ENCODE results near the gene IFNL2. TPM values are rescaled to one million over a fixed set of nuclear protein-coding genes. Genes with fewer than 3 reads are reported as not detected.
A peak's percentile ranks its signal among the peaks of the same experiment; 100 is the strongest.

Gene IFNL2
- total and polyA plus RNA-seq, 2 of the 4 experiments (the other 2 are of a cell fraction) = not detected

DNA sequence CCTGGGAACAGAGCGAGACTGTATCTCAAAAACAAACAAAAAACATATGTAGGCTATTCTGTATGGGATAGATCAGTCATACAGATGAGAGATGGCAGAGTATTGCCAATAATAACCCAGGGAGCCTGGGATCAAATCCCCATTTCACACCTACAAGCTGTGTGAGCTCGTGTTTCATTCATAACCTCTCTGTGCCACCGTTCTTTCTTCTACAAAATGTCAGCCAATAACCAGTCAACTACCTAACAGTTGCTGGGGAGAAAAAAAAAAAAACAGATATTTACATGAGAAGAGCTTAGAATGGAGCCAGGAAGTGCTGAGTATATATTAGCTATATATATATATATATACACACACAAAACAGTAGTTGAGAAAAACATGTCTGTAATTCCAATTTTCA, 6.5 kb upstream of the IFNL2 start:
- Histone ChIP-seq H3K79me1 (ENCODE audit: low read depth in 1 of 2, low read length in 2 of 2) (no peaks in the 10 kb centered on the region), H3K9me3 (ENCODE audit: control insufficient read depth, insufficient read depth, low read length) (no peaks in the 10 kb centered on the region), H2BK120ac (ENCODE audit: low read depth, low read length) (no peak overlapping the region), H3K56ac (ENCODE audit: extremely low read depth, insufficient read depth, low read length) (no peak overlapping the region), H3K9me1 (ENCODE audit: insufficient read depth, low read length) (no peaks in the 10 kb centered on the region), H3K4me1 (ENCODE audit: control insufficient read depth, insufficient read depth, low read length) (no peaks in the 10 kb centered on the region), H2BK5ac (ENCODE audit: low read depth, low read length, poor library complexity, severe bottlenecking) (no peak overlapping the region), H4K20me1 (ENCODE audit: insufficient read depth, low read length) (no peaks in the 10 kb centered on the region), H2AK5ac (ENCODE audit: low read depth, low read length) (no peak overlapping the region), H3K9ac (ENCODE audit: low read depth, low read length) (no peak overlapping the region), H4K8ac (ENCODE audit: low read depth in 2 of 2, low read length in 2 of 2) (no peak overlapping the region), H3K27me3 (ENCODE audit: control insufficient read depth, insufficient read depth, low read length) (peaks cover 50% of the 10 kb centered on the region), H2BK20ac (ENCODE audit: low read depth, low read length) (no peak overlapping the region), H3K4me3 (ENCODE audit: insufficient read depth, low read depth, low read length) (no peak overlapping the region), H3K4me2 (ENCODE audit: low read depth, low read length) (no peak overlapping the region), H3K36me3 (ENCODE audit: control insufficient read depth, insufficient read depth, low read length) (no peaks in the 10 kb centered on the region), H2AK9ac (replicated peaks; ENCODE audit: low read depth, low read length, poor library complexity) (no peak overlapping the region), H2BK15ac (ENCODE audit: low read depth, low read length) (no peak overlapping the region), H3K27ac (ENCODE audit: insufficient read depth, low read length) (no peak overlapping the region), H4K91ac (ENCODE audit: insufficient read depth, low read depth, low read length) (no peak overlapping the region), H2AFZ (replicated peaks; ENCODE audit: low read length, poor library complexity) (no peak overlapping the region), H3K4ac (ENCODE audit: low read depth, low read length) (no peak overlapping the region), H4K5ac (ENCODE audit: low read depth, low read length) (no peak overlapping the region), H3K18ac (ENCODE audit: low read depth, low read length) (no peak overlapping the region), H3K23ac (ENCODE audit: low read depth, low read length) (no peak overlapping the region), H3K14ac (replicated peaks; ENCODE audit: low read depth, low read length) (no peak overlapping the region)
- dilution Hi-C loops (cut with HindIII; ENCODE audit: low sequenced_read_pairs, unreplicated experiment) (no loop called here), in situ Hi-C loops (cut with MboI; ENCODE audit: low sequenced_read_pairs) (no loop called here), intact Hi-C loops (cut with micrococcal nuclease) (no loop called here)
- BruUV-seq (replicated peaks) = no TSS peak
- CTCF ChIA-PET = no interaction called here
- TF ChIP-seq RFX5 (IDR thresholded peaks at IDR 0.05; ENCODE audit: low read depth, low read length) (peak; percentile 12; the same call in 1 of the 2 replicates), MAZ (IDR thresholded peaks at IDR 0.05; ENCODE audit: borderline replicate concordance, low read depth, low read length) (no peak)
- POLR2A ChIA-PET (ENCODE audit: unreplicated experiment) = no interaction called here
- DNase-seq (no peak), ATAC-seq (ENCODE audit: low read depth) (no peak)
- WGBS, 2 experiments (ENCODE audit: extremely low coverage in 2 of 2, insufficient read length in 1 of 2) = no CpG with 5 or more reads among the region's 3 CpGs
